Endodermal cell (in vitro differentiated cells): ENCODE data around the gene PPP2R1B. TPM values are rescaled to one million over a fixed set of nuclear protein-coding genes. Genes with fewer than 3 reads are reported as not detected.

ENCODE experiments used
- DNase-seq: peaks from one replicate; pipeline ENCODE4 v3.0.0-alpha.2; 2017
- H3K27ac ChIP-seq: 2 replicates; pipeline ENCODE4 v1.5.1; 2013; ENCODE audit warnings: mild to moderate bottlenecking, low read depth, low read length, moderate library complexity
- H3K27me3 ChIP-seq: 2 replicates; pipeline ENCODE4 v1.6.1; 2013; ENCODE audit warnings: mild to moderate bottlenecking, low read length, moderate library complexity; ENCODE audit not compliant: insufficient read depth, control insufficient read depth, poor library complexity, severe bottlenecking
- H3K36me3 ChIP-seq: 2 replicates; pipeline ENCODE4 v1.7.0; 2013; ENCODE audit warnings: mild to moderate bottlenecking, low read length, moderate library complexity; ENCODE audit not compliant: control insufficient read depth, insufficient read depth
- H3K4me1 ChIP-seq: one replicate; pipeline ENCODE4 v1.7.0; 2013; ENCODE audit warnings: low read length; ENCODE audit not compliant: control insufficient read depth, insufficient read depth
- H3K4me3 ChIP-seq: 2 replicates; pipeline ENCODE4 v1.5.1; 2013; ENCODE audit warnings: mild to moderate bottlenecking, low read length, moderate library complexity
- H3K9ac ChIP-seq: 2 replicates; pipeline ENCODE4 v1.6.1; 2013; ENCODE audit warnings: mild to moderate bottlenecking, low read length, moderate library complexity; ENCODE audit not compliant: poor library complexity, severe bottlenecking; ENCODE audit errors: extremely low read depth
- H3K9me3 ChIP-seq: 2 replicates; pipeline ENCODE4 v1.6.1; 2013; ENCODE audit warnings: mild to moderate bottlenecking, low read length, moderate library complexity; ENCODE audit not compliant: control insufficient read depth
- H3K27ac Mint-ChIP-seq: 2 replicates; pipeline ENCODE4 v1.8.0; 2020; ENCODE audit warnings: mixed read lengths
- H3K27me3 Mint-ChIP-seq: 2 replicates; pipeline ENCODE4 v1.8.0; 2021; ENCODE audit warnings: mild to moderate bottlenecking, mixed read lengths; ENCODE audit not compliant: insufficient read depth
- H3K36me3 Mint-ChIP-seq: 2 replicates; pipeline ENCODE4 v1.8.0; 2020; ENCODE audit warnings: low read depth, mixed read lengths
- H3K4me1 Mint-ChIP-seq: 2 replicates; pipeline ENCODE4 v1.8.0; 2020; ENCODE audit warnings: mixed read lengths
- H3K4me3 Mint-ChIP-seq: 2 replicates; pipeline ENCODE4 v1.8.0; 2020; ENCODE audit warnings: mild to moderate bottlenecking, moderate library complexity, mixed read lengths
- H3K9me3 Mint-ChIP-seq: 2 replicates; pipeline ENCODE4 v1.8.0; 2020; ENCODE audit warnings: mild to moderate bottlenecking, mixed read lengths
- CTCF ChIP-seq: fragments of 200-600 bp; sonication (generic); conservative IDR thresholded peaks from 2 replicates; pipeline ENCODE4 v1.5.0; 2021; ENCODE audit warnings: antibody characterized with exemption, mild to moderate bottlenecking
- WGBS, 2 experiments: methylation state at CpG; one replicate each; pipeline versions ENCODE4 v1.1.5 to v1.1.7; 2013; ENCODE audit warnings: missing lambda C conversion rate in 2 of 2, mixed read lengths in 1 of 2; ENCODE audit not compliant: insufficient coverage in 1 of 2, insufficient read length in 1 of 2; 5-methylcytosine and 5-hydroxymethylcytosine counted together
- total RNA-seq, 2 donors: library from RNA; stranded (reverse); fragmentation: NEBNext Ultra II Directional in 1 of 2; extraction: Animal tissue kit (Norgen Biotek cat#: 25700) in 1 of 2; gene quantifications; 2 replicates in 1 of 2; 3 replicates in 1 of 2; pipeline ENCODE4 v1.2.1, GENCODE V29; 2021

PPP2R1B gene
- total RNA-seq, 2 donors from 2014 or later = 70.0 to 89.7 TPM

GRCh38 chr11:111693224-111693937, 72.8 kb downstream of the PPP2R1B start:
- no peak for DNase-seq
- Mint-ChIP-seq H3K9me3 (no peaks in the 10 kb centered on the region), H3K4me3 (no peak overlapping the region), H3K27ac (no peak overlapping the region), H3K27me3 (no peaks in the 10 kb centered on the region), H3K36me3 (peaks cover 5% of the 10 kb centered on the region), H3K4me1 (peaks cover 15% of the 10 kb centered on the region)
- no peaks in the 10 kb centered on the region for H3K27me3 ChIP-seq
- 88 to 100% methylated on average over 2 to 6 of the region's 6 CpGs for WGBS, 2 experiments
- no peaks in the 10 kb centered on the region for H3K4me1 ChIP-seq
- no peak for TF ChIP-seq CTCF
- peaks cover 11% of the 10 kb centered on the region for H3K36me3 ChIP-seq
- no peaks in the 10 kb centered on the region for H3K9me3 ChIP-seq
- no peak overlapping the region for H3K27ac ChIP-seq
- H3K4me3 ChIP-seq = no peak overlapping the region
- H3K9ac ChIP-seq = no peak overlapping the region

GRCh38 chr11:111691741-111692140, 74.4 kb downstream of the PPP2R1B start:
- Mint-ChIP-seq H3K27ac (no peak overlapping the region), H3K4me1 (peaks cover 15% of the 10 kb centered on the region)
- 85 to 86% methylated on average over 3 of the region's 3 CpGs for WGBS, 2 experiments

DNA sequence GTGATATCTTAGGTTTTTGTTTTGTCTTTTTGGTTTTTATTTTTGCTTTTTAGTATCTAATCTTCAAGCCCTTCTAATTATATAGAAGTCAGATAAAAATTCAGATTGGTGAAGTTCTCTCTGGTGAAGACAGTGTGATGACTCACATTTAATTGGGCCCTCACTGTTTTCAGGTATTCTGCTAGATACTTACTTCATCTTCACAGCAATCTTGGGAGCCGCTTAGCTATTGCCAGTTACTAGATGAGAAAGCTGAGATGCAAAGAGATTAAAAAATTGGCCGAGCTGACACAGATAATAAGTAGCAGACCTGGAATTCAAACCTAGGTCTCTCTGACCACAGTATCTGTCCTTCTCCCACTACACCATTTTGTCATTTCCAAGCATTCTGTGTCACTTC, 75.0 kb downstream of the PPP2R1B start:
- no peak for DNase-seq
- Histone ChIP-seq H3K4me1 (no peaks in the 10 kb centered on the region), H3K9ac (no peak overlapping the region), H3K4me3 (no peak overlapping the region), H3K27me3 (no peaks in the 10 kb centered on the region), H3K36me3 (peaks cover 17% of the 10 kb centered on the region), H3K9me3 (no peaks in the 10 kb centered on the region), H3K27ac (no peak overlapping the region)
- no peak overlapping the region for H3K27ac Mint-ChIP-seq
- no peaks in the 10 kb centered on the region for H3K9me3 Mint-ChIP-seq
- H3K4me3 Mint-ChIP-seq = no peak overlapping the region
- H3K27me3 Mint-ChIP-seq = no peaks in the 10 kb centered on the region
- peaks cover 15% of the 10 kb centered on the region for H3K4me1 Mint-ChIP-seq
- TF ChIP-seq CTCF = no peak
- 100% methylated on average over 1 to 2 of the region's 2 CpGs for WGBS, 2 experiments
- peaks cover 11% of the 10 kb centered on the region for H3K36me3 Mint-ChIP-seq

More at GRCh38 chr11:111691741-111692140, 74.4 kb downstream of the PPP2R1B start:
- Mint-ChIP-seq H3K4me3 (no peak overlapping the region), H3K9me3 (no peaks in the 10 kb centered on the region), H3K27me3 (no peaks in the 10 kb centered on the region), H3K36me3 (peaks cover 11% of the 10 kb centered on the region)
- Histone ChIP-seq H3K36me3 (peaks cover 17% of the 10 kb centered on the region), H3K27me3 (no peaks in the 10 kb centered on the region), H3K4me1 (no peaks in the 10 kb centered on the region), H3K4me3 (no peak overlapping the region), H3K9me3 (no peaks in the 10 kb centered on the region), H3K27ac (peak overlapping the region; percentile 24), H3K9ac (no peak overlapping the region)
- DNase-seq = no peak
- TF ChIP-seq CTCF = no peak
